AG10803 (cell line): ENCODE data around the gene DRICH1.
"Not testable (repeated sequence)": the region's sequence is repeated elsewhere in the genome, so short reads cannot be mapped to it uniquely, and the experiment has no call there.

Experiments
- DNase-seq: peaks from one replicate; pipeline ENCODE4 v3.0.0; 2010; ENCODE audit warnings: low read depth
- H3K4me3 ChIP-seq: 2 replicates; pipeline ENCODE4 v1.5.1; 2011; ENCODE audit warnings: mild to moderate bottlenecking, low read length, control low read depth
- TF ChIP-seq, protein P1 (sequence below): conservative IDR thresholded peaks from 2 replicates; pipeline ENCODE4 v1.5.1; 2011; ENCODE audit warnings: mild to moderate bottlenecking, low read length, control low read depth, inconsistent platforms

DRICH1 gene

DNA sequence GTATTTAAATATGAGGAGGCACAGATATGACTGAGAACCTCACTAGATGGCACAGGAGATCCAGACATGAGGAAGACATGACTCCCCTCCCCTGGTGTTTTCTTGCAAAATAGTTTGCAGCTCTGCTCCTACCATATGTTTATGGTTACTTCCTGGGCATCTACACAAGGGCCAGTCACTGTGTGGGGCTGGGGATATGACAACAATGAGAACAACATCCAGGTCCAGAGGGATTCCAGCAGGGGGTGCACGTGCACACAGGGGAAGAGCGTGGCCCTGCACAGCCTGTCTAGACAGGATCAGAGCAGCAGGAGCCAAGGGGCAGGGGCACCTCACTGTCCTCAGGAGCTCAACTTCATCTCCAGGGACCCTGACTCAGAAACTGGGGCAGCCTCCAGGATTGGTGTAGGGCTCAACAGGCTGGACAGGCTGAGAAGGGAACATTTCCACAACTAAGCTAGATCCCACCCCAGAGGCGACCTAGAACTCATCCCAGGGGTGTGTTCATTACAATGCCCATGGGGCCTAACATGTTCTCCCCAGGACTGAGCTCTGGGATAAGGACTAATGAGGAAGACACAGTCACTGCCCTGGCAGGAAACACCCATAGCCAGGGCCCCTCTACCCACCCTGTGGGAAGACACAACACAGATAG is 4.6 kb downstream of the DRICH1 start:
- H3K4me3 ChIP-seq: not testable (repeated sequence)
- TF ChIP-seq, protein P1, sequence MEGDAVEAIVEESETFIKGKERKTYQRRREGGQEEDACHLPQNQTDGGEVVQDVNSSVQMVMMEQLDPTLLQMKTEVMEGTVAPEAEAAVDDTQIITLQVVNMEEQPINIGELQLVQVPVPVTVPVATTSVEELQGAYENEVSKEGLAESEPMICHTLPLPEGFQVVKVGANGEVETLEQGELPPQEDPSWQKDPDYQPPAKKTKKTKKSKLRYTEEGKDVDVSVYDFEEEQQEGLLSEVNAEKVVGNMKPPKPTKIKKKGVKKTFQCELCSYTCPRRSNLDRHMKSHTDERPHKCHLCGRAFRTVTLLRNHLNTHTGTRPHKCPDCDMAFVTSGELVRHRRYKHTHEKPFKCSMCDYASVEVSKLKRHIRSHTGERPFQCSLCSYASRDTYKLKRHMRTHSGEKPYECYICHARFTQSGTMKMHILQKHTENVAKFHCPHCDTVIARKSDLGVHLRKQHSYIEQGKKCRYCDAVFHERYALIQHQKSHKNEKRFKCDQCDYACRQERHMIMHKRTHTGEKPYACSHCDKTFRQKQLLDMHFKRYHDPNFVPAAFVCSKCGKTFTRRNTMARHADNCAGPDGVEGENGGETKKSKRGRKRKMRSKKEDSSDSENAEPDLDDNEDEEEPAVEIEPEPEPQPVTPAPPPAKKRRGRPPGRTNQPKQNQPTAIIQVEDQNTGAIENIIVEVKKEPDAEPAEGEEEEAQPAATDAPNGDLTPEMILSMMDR: peak; percentile 48
- peak; percentile 72 for DNase-seq

DNA sequence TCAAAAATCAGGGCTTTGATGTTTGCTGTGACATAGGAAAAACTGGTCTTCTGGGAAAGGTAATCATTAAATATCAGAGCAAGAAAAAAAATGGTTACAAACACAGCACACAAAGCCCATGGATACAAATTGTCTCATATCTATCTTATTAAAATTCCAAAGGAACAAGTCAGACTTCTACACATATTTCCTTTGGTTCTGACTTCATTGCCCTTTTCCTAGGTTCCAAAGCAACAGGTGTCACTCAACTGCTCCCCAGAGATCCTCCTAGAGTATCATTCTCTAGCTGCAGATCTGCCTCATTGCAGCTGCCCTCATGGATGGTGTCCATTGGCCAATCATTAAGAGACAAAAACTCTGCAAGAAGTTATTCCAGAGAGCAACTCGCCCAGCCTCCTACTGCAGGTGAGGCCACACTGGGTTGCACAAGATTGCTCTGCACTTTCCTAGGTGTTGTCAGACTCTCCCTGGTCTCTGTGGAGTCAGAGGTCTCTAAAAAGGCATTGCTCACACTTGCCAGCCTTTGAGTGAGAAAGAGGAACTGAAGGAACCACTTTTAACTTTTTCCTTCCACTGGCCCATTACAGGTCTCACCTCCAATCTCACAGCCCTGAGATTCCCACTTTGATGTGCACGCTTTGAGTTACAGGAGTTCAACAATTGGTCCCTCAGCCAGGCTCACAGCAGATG is 5.7 kb downstream of the DRICH1 start:
- no peak for DNase-seq
- TF ChIP-seq, protein P1: no peak
- no peak overlapping the region for H3K4me3 ChIP-seq

DNA sequence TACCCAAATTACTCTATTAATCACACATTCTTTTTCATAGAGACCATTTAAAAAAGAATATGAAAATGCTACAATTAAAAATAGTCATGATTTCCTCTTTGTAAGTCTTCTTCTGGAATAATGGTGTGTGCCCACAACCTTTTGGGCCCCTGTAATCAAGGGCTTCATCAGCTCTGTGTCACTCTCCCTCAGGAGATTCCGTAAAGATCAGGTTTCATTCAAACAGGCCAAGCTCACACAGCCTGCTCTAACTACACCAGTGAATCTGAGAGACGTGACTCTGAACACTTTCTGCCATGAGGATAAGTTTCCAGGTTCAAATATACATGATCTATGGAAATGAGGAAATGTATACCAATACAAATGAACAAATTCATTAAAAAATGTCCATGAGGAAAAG is 9.5 kb downstream of the DRICH1 start:
- DNase-seq: no peak
- no peak overlapping the region for H3K4me3 ChIP-seq
- TF ChIP-seq, protein P1: no peak

DNA sequence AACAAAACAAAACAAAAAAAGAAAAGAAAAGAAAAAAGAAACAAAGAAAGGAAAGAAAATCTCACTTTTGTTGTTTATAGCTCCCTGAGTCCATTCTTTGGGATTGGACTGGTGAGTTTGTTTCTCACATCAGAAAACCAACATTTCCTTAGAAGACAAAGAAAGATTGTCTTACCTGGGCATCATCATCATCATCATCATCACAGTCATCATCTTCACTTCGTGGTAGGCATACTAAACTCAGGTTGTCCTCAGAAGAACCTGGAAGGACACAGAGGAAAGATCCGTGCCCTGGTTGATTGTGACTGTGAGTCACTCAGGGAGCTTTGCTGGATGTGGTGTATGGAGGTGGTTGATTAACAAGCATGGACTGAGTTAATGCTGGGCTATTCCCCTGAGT is 10.2 kb downstream of the DRICH1 start:
- H3K4me3 ChIP-seq, DNase-seq: not testable (repeated sequence)

DNA sequence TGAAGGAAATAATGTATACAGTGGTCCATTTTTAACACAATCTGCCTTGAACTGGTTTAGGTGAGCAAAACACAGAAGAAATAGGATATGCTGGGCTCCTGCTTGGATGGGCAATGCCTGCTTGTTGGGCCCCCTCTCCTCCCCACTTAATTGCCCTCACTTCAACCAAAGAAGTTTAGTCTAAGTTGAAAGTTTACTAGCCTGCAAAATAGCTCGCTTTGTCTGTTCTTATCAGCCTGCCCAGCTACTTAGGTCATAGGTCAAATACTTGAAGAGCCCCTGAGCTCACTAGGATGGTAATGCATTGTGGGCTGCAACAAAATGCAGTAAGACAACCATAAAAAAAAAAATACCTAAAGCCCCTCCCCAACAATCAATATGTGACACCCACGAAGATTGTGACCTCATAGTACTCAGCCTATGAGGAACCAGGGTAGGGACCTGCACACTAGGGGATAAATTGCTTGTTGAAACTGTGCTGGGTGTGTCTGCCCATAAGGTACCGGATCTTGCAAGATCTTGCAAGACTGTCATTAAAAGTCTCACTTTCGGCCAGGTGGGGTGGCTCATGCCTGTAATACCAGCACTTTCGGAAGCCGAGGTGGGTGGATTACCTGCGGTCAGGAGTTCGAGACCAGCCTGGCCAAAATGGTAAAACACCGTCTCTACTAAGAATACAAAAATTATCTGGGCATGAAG is 10.9 kb downstream of the DRICH1 start:
- DNase-seq: no peak
- TF ChIP-seq, protein P1: no peak
- no peak overlapping the region for H3K4me3 ChIP-seq

DNA sequence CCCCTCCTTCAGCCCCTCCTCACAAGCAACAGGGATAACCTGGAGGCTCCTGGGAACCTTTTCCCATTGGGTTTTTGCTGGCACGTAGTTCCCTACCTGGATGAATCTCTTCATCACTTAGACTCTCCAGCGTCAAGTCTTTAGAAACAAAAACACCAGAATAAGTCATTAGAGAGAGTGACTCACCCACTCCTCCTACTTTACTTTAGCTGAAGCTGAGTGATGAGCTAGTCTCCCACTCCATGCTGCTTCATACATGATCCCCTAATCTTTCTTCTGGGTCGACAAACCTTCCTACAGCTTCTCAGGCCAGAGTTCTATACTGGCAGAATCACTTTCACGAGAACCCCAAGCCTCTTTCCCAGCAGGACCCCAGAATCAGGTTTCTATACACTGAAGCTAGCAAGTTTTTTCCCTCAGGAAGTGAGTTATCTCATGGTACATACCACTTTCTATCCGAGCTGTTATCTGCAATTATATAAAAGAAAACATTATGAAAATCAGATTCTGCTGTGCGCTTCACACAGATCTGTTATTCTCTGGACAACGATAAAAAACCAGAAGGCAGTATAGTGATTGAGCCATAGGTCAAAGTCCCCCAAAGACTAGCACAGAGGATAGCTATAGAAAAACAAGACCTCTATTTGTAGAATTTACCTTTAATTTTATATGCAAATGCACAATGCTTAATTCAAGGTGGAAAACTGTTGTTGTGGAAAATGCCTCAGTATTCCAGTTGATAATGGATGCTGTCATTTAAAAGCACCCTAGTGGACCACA is 18.7 kb downstream of the DRICH1 start:
- H3K4me3 ChIP-seq: no peak overlapping the region
- TF ChIP-seq, protein P1: no peak
- no peak for DNase-seq
